SK-N-SH (cell line): ENCODE results near the gene GCA. TPM values are rescaled to one million over a fixed set of nuclear protein-coding genes. Genes with fewer than 3 reads are reported as not detected.

Experiments used
- CTCF ChIA-PET: fragments of 300-600, 350-600 bp; formaldehyde crosslinking; extraction: SDS; loops from one replicate; lab custom pipeline; 2021; lab: Yijun Ruan, JAX
- POLR2A ChIA-PET: fragments of 350-600 bp; sonication (Branson Sonifier 250); formaldehyde crosslinking; extraction: SDS; loops from one replicate; lab custom pipeline; 2020; ENCODE audit warnings: antibody characterized with exemption, inconsistent platforms; lab: Yijun Ruan, JAX
- DNase-seq: peaks from one replicate; pipeline ENCODE4 v3.0.0; 2012
- H2AFZ ChIP-seq: fragments of 200-600 bp; sonication (generic); 2 replicates; pipeline ENCODE4 v1.8.1; 2016; ENCODE audit warnings: antibody characterized with exemption, mild to moderate bottlenecking, low read depth
- H3F3A ChIP-seq: fragments of 200-600 bp; sonication (generic); replicated peaks from 2 replicates; pipeline ENCODE3; 2016; ENCODE audit warnings: antibody characterized with exemption, mild to moderate bottlenecking; ENCODE audit not compliant: insufficient read depth
- H3K27ac ChIP-seq, 2 experiments: fragments of 200-500 bp in 1 of 2; fragments of 200-600 bp in 1 of 2; sonication (Bioruptor generic) in 1 of 2; sonication (generic), shearing (Covaris generic) in 1 of 2; 2 replicates each; pipeline versions ENCODE4 v1.5.1 to v1.6.1; 2014 to 2016; ENCODE audit warnings: low read depth in 2 of 2, inconsistent platforms in 1 of 2, low read length in 1 of 2, mild to moderate bottlenecking in 1 of 2, mixed read lengths in 1 of 2
- H3K27me3 ChIP-seq: fragments of 200-600 bp; sonication (generic), shearing (Covaris generic); 2 replicates; pipeline ENCODE4 v1.6.1; 2016; ENCODE audit warnings: mixed run types; ENCODE audit not compliant: insufficient read depth
- H3K36me3 ChIP-seq, 2 experiments: fragments of 200-500 bp in 1 of 2; fragments of 200-600 bp in 1 of 2; sonication (Bioruptor generic) in 1 of 2; sonication (generic) in 1 of 2; replicated peaks in 1 of 2; 2 replicates each; pipeline versions ENCODE3 to v1.5.1; 2014 to 2016; ENCODE audit warnings: low read length in 1 of 2, mild to moderate bottlenecking in 1 of 2; ENCODE audit not compliant: insufficient read depth in 2 of 2, control insufficient read depth in 1 of 2
- H3K4me1 ChIP-seq, 2 experiments: fragments of 200-500 bp in 1 of 2; fragments of 200-600 bp in 1 of 2; sonication (Bioruptor generic) in 1 of 2; sonication (generic), shearing (Covaris generic) in 1 of 2; 2 replicates each; pipeline versions ENCODE4 v1.5.1 to v1.6.1; 2014 to 2016; ENCODE audit warnings: low read depth in 1 of 2, low read length in 1 of 2, mixed run types in 1 of 2; ENCODE audit not compliant: insufficient read depth in 2 of 2, control insufficient read depth in 1 of 2
- H3K4me2 ChIP-seq: fragments of 200-600 bp; sonication (generic), shearing (Covaris generic); 2 replicates; pipeline ENCODE4 v1.6.1; 2017; ENCODE audit warnings: mixed run types
- H3K4me3 ChIP-seq, 2 experiments: fragments of 200-500 bp in 1 of 2; fragments of 200-600 bp in 1 of 2; sonication (Bioruptor generic) in 1 of 2; sonication (generic), shearing (Covaris generic) in 1 of 2; 2 replicates each; pipeline versions ENCODE4 v1.5.1 to v1.8.1; 2014 to 2016; ENCODE audit warnings: low read depth in 2 of 2, inconsistent platforms in 1 of 2, low read length in 1 of 2, mild to moderate bottlenecking in 1 of 2, mixed read lengths in 1 of 2, moderate library complexity in 1 of 2
- H3K79me2 ChIP-seq: fragments of 200-600 bp; sonication (generic); 2 replicates; pipeline ENCODE4 v1.8.1; 2017; ENCODE audit warnings: mild to moderate bottlenecking; ENCODE audit not compliant: insufficient read depth
- H3K9ac ChIP-seq: fragments of 200-600 bp; sonication (generic); 2 replicates; pipeline ENCODE4 v1.6.1; 2017; ENCODE audit warnings: mixed run types
- H3K9me2 ChIP-seq: fragments of 200-600 bp; sonication (generic); 2 replicates; pipeline ENCODE4 v1.6.1; 2017; ENCODE audit warnings: mixed run types
- H3K9me3 ChIP-seq: fragments of 200-600 bp; sonication (generic); 2 replicates; pipeline ENCODE4 v1.6.1; 2017; ENCODE audit warnings: mixed run types, mild to moderate bottlenecking, moderate library complexity
- H4K20me1 ChIP-seq: fragments of 200-600 bp; sonication (generic); 2 replicates; pipeline ENCODE4 v1.6.1; 2017; ENCODE audit warnings: mild to moderate bottlenecking, mixed run types; ENCODE audit not compliant: insufficient read depth
- ELF1 ChIP-seq: IDR thresholded peaks from 2 replicates; pipeline ENCODE4 v1.4.0; 2012
- FOSL2 ChIP-seq: IDR thresholded peaks from 2 replicates; pipeline ENCODE4 v1.4.0; 2012; ENCODE audit warnings: low read depth, mild to moderate bottlenecking, moderate library complexity, borderline replicate concordance
- FOXJ3 ChIP-seq: sonication (generic); formaldehyde crosslinking; IDR thresholded peaks from 2 replicates; pipeline ENCODE4 v1.5.1; 2020; ENCODE audit warnings: mild to moderate bottlenecking, missing genetic modification reagents
- GABPA ChIP-seq: IDR thresholded peaks from 2 replicates; pipeline ENCODE4 v1.4.0; 2012; ENCODE audit warnings: low read depth, mild to moderate bottlenecking
- IRF3 ChIP-seq: fragments of 150-350 bp; IDR thresholded peaks from 2 replicates; pipeline ENCODE4 v1.6.1; 2016; ENCODE audit warnings: mild to moderate bottlenecking, low read depth, low read length
- MAX ChIP-seq: IDR thresholded peaks from 2 replicates; pipeline ENCODE4 v1.4.0; 2012; ENCODE audit warnings: low read depth
- MXI1 ChIP-seq: IDR thresholded peaks from 2 replicates; pipeline ENCODE4 v1.6.1; 2012; ENCODE audit warnings: mild to moderate bottlenecking, low read depth, low read length, improper control_type of control experiment
- NFIC ChIP-seq: IDR thresholded peaks from 2 replicates; pipeline ENCODE4 v1.4.0; 2012; ENCODE audit warnings: borderline replicate concordance
- NRF1 ChIP-seq: IDR thresholded peaks from 2 replicates; pipeline ENCODE4 v1.6.1; 2012; ENCODE audit warnings: low read depth, mild to moderate bottlenecking, low read length
- PBX3 ChIP-seq: IDR thresholded peaks from 2 replicates; pipeline ENCODE4; 2012
- RAD21 ChIP-seq: IDR thresholded peaks from 2 replicates; pipeline ENCODE4 v1.6.1; 2012; ENCODE audit warnings: mild to moderate bottlenecking, low read length
- SIN3A ChIP-seq: IDR thresholded peaks from 2 replicates; pipeline ENCODE4 v1.6.1; 2012; ENCODE audit warnings: low read depth, mild to moderate bottlenecking, low read length, moderate library complexity, borderline replicate concordance
- YY1 ChIP-seq: IDR thresholded peaks from 2 replicates; pipeline ENCODE4 v1.4.0; 2012; ENCODE audit warnings: low read depth, mild to moderate bottlenecking
- WGBS: methylation state at CpG from one replicate; pipeline ENCODE4 v1.1.6; 2017; ENCODE audit warnings: low lambda C conversion rate; 5-methylcytosine and 5-hydroxymethylcytosine counted together
- polyA plus RNA-seq, 3 experiments: library from polyadenylated mRNA; depleted of rRNA; stranded (reverse); fragments of >200 nt; gene quantifications; 2 replicates each; pipeline ENCODE4 v1.2.3, GENCODE V29; 2012

Gene GCA
- polyA plus RNA-seq, 1 of the 3 experiments (the other 2 are of a cell fraction), result 12.2 TPM

- Histone ChIP-seq H3K9me2 (0 out of 2 replicates have a peak, but pooled peaks cover 4% of the 10 kb centered on the region), H3K27ac (no peak overlapping the region), H2AFZ (no peak overlapping the region), H3F3A (no peaks in the 10 kb centered on the region), H3K4me1 (no peaks in the 10 kb centered on the region), H3K9ac (no peak overlapping the region), H3K9me3 (no peaks in the 10 kb centered on the region), H3K4me2 (no peak overlapping the region), H4K20me1 (no peaks in the 10 kb centered on the region), H3K36me3 (peaks cover 0 to 4% of the 10 kb centered on the region in 2 experiments), H3K27me3 (no peaks in the 10 kb centered on the region), H3K4me3 (no peak overlapping the region), H3K79me2 (no peaks in the 10 kb centered on the region)
- ChIA-PET POLR2A (no interaction called here), CTCF (interaction anchor here (0.9 kb wide), 1 partner anchor 671 kb away, joined by 3 read pairs; no protein-coding TSS in a partner anchor)
- DNase-seq, result no peak
- TF ChIP-seq PBX3 (no peak), FOXJ3 (CRISPR knock-in tag) (no peak), RAD21 (no peak), ELF1 (no peak), SIN3A (no peak), NRF1 (no peak), GABPA (no peak), IRF3 (no peak), YY1 (no peak)
- 59% methylated on average over 1 of the region's 1 CpG for WGBS
These were observed 25.6 kb downstream of the GCA start for GRCh38 chr2:162369551-162369950.

GRCh38 chr2:162370931-162371330 is 27.0 kb downstream of the GCA start:
- no peak for TF ChIP-seq FOSL2
- TF ChIP-seq RAD21, result no peak
- no peak for TF ChIP-seq MAX
- no peak for TF ChIP-seq GABPA
- no peak for TF ChIP-seq ELF1
- no peak for TF ChIP-seq MXI1
- no peak for TF ChIP-seq NFIC
- no peak for TF ChIP-seq IRF3
- no peaks in the 10 kb centered on the region for H3K79me2 ChIP-seq
- DNase-seq, result no peak
- H4K20me1 ChIP-seq, result no peaks in the 10 kb centered on the region
- WGBS, result 61% methylated on average over 3 of the region's 3 CpGs
- H3K9me2 ChIP-seq, result 0 out of 2 replicates have a peak, but pooled peaks cover 4% of the 10 kb centered on the region
- H3K4me3 ChIP-seq, result no peak overlapping the region
- POLR2A ChIA-PET, result no interaction called here
- no peak overlapping the region for H3K4me2 ChIP-seq
- H3K27me3 ChIP-seq, result no peaks in the 10 kb centered on the region
- no peaks in the 10 kb centered on the region for H3K36me3 ChIP-seq
- H3K9ac ChIP-seq, result no peak overlapping the region
- H3F3A ChIP-seq, result no peaks in the 10 kb centered on the region
- no peak overlapping the region for H3K27ac ChIP-seq
- no peak overlapping the region for H2AFZ ChIP-seq
- H3K9me3 ChIP-seq, result no peaks in the 10 kb centered on the region
- H3K4me1 ChIP-seq, result no peaks in the 10 kb centered on the region
- CTCF ChIA-PET, result interaction anchor here (1.2 kb wide), 1 partner anchor 9 kb away, joined by 3 read pairs; no protein-coding TSS in a partner anchor
